ENCODE results near the gene MKRN1.
A peak's percentile ranks its signal among the peaks of the same experiment; 100 is the strongest.
"Not testable (repeated sequence)": the region's sequence is repeated elsewhere in the genome, so short reads cannot be mapped to it uniquely, and the experiment has no call there.

The MKRN1 gene

DNA sequence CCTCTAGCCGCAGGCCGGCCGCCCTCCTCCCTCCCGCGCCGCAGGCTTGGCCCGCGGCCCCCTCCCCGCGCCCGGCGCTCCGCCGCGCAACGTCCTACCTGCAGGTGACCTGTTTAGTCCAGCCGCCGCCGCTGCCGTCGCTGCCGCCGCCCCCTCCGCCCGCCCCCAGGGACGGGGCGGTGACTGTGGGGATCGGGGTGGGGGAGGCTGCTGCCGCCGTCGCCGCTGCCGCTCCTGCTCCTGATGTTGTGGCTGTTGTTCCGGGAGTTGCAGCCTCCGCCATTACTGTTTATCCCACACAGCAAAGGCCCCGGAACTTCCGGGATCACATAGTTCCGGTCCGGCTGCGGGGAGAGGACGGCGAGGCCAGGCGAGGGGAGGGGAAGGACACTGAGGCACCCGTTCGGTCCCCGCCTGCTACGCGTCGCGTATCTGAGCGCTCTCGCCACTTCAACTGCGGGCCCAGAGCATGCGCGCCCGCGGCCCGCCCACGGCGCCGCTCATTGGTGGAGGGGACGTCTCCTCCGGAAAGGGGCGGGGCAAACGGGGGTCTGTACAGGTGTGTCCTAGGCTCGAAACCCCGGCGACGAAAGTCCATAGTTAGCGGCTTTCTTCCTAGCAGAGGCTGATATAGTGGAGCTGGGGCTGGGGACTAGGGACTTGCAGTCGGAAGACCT is at the start of gene MKRN1:
TSS of gene MKRN1 (minus strand) at position 444 of the 677 bp plus-strand sequence. CDS start at position 283, 161 bp downstream.
- peak; percentile 96 for DNase-seq

DNA sequence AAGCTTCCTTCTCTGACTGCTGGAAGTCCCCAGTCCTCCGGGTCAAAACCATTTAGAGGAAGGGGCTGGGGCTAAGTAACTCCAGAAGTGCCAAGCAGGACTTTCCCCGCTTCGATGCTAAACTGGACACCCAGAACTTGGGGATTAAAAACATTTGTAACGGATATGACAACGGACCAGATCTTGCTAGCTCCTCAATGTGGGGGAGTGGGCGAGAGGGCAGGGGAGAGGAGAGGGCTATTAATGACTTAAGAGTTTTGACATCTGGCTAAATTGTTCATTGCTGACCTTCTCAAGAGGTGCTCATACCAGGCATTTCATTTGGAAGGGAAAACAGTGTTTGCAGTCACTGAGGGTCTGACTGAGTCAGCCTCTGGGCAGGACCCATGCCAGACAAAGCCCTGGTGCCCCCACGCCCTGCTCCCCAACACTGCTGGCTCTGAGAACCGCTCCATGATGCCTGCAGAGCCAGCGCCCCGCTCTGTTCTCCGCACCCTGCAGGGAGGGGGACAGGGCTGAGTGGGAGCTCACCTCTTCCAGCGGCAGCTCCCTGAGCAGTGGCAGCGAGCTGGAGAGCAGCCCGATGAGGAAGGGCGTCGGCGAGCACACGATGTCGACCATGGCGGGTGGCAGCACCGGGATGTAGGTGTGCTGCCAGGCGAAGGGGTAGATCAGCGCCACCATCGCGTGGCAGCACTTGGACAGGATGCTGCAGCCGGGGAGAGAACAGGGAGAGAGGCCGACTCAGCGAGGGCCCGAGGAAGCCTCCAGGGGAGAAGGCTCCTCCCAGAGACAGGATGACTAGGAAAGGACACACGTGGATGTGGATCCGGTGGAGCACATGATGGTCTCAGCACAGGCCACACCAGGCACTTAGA is 47.7 kb upstream of the MKRN1 start:
- no peak for DNase-seq

GRCh38 chr7:140526214-140526613 is 46.9 kb upstream of the MKRN1 start:
- no peak for DNase-seq

DNA sequence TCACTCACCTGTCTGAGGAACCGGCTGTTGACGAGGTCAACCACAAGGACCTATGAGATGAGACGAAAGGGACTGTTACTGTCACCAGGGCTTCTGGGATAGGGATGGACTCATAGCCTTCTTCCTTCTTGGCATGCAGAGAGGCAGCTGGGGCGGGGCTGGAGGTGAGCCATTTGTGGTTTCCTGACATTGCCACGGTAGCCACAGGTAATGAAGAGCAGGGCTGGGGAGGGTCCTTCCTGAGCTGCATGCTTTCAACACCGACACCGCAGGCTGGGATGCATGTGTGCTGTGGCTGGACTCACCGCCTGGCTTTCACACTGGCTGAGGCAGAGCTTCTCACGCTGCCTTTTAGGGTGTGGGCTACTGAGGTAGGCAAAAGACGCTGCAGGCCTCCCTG is 46.4 kb upstream of the MKRN1 start:
- DNase-seq, result no peak

GRCh38 chr7:140521421-140521820 is 42.1 kb upstream of the MKRN1 start:
- no peak for DNase-seq

DNA sequence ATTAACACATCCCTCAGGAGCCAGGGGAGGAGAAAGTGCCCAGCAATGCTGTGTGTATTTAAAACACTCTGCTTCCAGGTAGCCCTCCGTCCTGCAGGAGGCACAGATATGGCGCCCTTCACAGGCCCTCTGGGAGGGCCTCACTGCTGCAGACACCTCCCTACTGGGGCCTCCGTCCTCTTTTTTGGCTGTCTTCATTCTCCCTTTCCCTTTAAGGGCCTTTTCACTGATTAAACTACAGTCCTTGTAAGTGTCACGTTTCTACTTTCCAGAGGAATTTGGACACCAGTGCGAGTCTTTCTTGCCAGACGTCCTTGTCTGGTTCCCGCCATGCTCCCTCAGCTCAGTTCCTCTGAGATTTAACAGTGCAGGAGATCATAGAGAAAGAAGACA is 39.7 kb upstream of the MKRN1 start:
- no peak for DNase-seq

GRCh38 chr7:140518370-140519006 is 39.2 kb upstream of the MKRN1 start:
- DNase-seq, result no peak

- peak; percentile 89 for DNase-seq
These were observed 38.5 kb upstream of the MKRN1 start for GRCh38 chr7:140517546-140518369.

DNA sequence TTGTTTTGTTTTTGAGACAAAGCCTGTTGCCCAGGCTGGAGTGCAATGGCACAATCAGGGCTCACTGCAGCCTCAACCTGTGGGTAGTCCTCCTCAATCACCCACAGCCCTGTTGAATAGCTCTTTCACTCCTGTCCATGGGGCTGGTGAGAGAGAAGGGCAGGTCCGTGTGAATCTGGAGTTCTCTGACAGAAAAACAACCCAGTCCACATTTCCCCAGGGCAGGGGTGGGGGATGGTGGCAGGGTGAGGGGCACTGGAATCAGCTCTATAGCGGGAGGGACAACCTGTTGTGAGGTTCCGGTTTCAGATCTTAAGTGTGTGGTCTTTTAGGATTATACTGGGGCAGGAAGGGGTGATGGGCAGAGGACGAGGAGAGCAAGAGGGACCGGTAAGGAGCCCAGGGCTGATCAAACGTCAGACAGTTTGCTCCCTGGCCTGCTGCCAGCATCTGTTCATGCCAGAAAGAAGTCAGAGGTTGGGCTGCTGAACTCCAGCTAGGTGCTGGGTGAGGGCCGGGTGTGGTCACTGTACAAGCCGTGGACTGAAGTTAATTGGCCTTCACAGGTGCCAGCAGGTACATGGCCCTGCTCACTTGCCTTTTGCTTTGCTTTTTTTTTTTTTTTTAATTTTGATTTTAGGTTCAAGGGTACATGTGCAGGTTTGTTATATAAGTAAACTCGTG is 33.2 kb upstream of the MKRN1 start:
- peak; percentile 25 for DNase-seq

DNA sequence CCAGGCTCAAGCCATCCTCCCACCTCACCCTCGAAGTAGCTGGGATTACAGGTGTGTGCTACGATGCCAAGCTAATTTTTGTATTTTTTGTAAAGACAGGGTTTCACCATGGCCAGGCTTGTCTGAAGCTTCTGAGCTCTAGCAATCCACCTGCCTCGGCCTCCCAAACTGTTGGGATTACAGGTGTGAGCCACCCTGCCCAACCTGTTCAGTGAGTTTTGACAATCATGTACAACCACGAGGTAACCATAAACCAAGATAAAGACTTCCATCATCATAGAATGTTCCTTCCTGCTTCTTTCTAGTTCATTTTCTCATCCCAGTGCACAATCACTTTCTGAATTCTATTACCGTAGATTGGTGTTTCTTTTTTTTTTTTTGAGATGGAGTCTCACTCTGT is 30.5 kb upstream of the MKRN1 start:
- DNase-seq, result no peak

- DNase-seq, result not testable (repeated sequence)
These were observed 28.3 kb upstream of the MKRN1 start for GRCh38 chr7:140507556-140507955.

- DNase-seq, result peak; percentile 85
These were observed 27.6 kb upstream of the MKRN1 start for GRCh38 chr7:140506788-140507464.

- DNase-seq, result no peak
These were observed 22.7 kb upstream of the MKRN1 start for GRCh38 chr7:140501966-140502365.

GRCh38 chr7:140497807-140498206 is 18.5 kb upstream of the MKRN1 start:
- DNase-seq, result not testable (repeated sequence)

GRCh38 chr7:140497241-140497769 is 18.0 kb upstream of the MKRN1 start:
- no peak for DNase-seq

GRCh38 chr7:140495514-140496097 is 16.3 kb upstream of the MKRN1 start:
- no peak for DNase-seq

DNA sequence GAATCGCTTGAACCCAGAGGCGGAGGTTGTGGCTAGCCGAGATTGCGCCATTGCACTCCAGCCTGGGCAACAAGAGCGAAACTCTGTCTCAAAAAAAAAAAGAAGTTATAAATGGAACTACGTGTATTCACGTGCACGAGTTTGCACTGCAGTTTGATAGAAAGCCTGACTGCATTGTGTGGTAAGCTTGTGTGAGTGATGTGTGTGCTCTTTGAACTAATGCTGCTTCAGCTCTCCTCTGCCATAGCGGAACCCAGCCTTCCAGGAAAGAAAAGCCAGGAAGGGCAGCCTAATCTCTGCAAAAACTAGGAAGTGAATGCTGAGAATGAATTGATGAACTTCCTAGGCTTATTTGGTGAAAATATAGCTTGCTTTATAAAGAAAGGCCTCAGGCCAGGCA is 15.6 kb upstream of the MKRN1 start:
- DNase-seq, result no peak

DNA sequence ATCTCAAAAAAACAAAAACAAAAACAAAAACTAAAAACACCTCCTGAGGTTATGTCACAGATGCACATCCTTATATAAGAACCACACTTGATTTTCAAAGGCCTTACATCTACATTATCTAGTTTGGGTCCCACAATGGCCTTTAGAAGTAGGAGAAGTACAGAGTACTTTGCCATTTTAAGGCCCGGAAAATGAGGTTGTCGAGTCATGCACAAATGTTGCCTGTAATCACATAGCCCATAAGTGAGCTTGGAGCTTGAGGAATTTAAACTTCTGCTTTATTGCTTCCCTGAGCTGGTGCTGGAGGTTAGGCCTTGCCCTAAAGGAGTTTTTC is 9.7 kb upstream of the MKRN1 start:
- no peak for DNase-seq

GRCh38 chr7:140485500-140486265 is 6.4 kb upstream of the MKRN1 start:
- no peak for DNase-seq

DNA sequence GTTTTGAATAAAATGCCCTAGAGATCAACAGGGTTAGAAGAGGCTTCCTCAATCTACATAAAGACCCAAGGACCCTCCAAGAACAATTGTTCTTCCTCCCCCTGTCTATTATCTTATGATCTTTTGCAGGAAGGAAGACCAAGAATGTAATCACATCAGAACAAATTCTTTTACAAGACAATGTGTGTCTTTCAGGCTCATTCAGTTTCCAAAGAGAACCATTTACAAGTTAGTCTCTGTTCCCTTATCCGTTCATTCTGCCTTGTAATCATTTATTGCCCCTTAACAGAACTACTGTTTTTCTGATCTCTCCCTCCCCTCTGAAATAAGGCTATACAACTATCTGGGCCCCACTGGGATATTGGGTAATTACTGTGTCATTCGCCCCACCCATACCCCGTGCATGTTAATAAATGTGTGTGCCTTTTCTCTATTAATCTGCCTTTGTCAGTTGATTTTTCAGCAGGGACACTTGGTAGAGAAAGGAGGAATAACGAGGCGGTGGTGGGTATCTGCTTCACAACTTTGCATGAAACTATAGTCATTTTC is 5.7 kb upstream of the MKRN1 start:
- no peak for DNase-seq
